ENCODE data around the gene LHX8.

The LHX8 gene

GRCh38 chr1:75136921-75137641 is 2.9 kb downstream of the LHX8 start:
- Histone ChIP-seq H3K27me3 (ENCODE audit: insufficient read depth, poor library complexity, severe bottlenecking) (peaks cover 99% of the 10 kb centered on the region), H3K9me3 (ENCODE audit: severe bottlenecking) (no peaks in the 10 kb centered on the region), H3K27ac (ENCODE audit: poor library complexity, severe bottlenecking) (no peak overlapping the region), H3K36me3 (ENCODE audit: low read depth) (no peaks in the 10 kb centered on the region), H3K4me1 (ENCODE audit: insufficient read depth, poor library complexity, severe bottlenecking) (no peaks in the 10 kb centered on the region), H3K4me3 (ENCODE audit: severe bottlenecking) (no peak overlapping the region)
- DNase-seq (ENCODE audit: low spot score) (no peak), ATAC-seq (ENCODE audit: low read depth) (peak; percentile 71)
- no peak for TF ChIP-seq CTCF (IDR thresholded peaks at IDR 0.05; ENCODE audit: poor library complexity, severe bottlenecking)

DNA sequence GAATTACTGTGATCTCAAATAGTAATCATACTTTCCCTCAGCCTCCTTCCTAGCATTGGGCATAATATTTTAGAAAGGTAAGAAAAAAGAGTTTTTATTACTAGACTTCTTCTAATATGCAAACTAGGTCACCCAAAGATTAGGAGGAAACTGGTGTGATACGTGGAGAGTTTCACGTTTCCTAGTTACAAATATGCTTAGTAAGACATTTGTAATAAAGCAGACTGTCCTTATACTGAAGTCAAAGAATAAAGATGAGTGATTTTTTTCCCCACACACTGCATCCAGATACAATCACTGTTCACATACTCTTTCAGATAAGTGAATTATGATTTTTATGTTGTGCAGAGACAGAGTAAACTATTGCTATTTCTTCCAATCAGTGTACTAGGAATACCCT is 17.9 kb downstream of the LHX8 start:
- no peaks in the 10 kb centered on the region for H3K9me3 ChIP-seq (ENCODE audit: severe bottlenecking)
- no peak overlapping the region for H3K4me3 ChIP-seq (ENCODE audit: severe bottlenecking)
- DNase-seq (ENCODE audit: low spot score) (no peak), ATAC-seq (ENCODE audit: low read depth) (no peak)
- no peak for TF ChIP-seq CTCF (IDR thresholded peaks at IDR 0.05; ENCODE audit: poor library complexity, severe bottlenecking)
- peaks cover 31% of the 10 kb centered on the region for H3K27me3 ChIP-seq (ENCODE audit: insufficient read depth, poor library complexity, severe bottlenecking)
- H3K36me3 ChIP-seq (ENCODE audit: low read depth), result no peaks in the 10 kb centered on the region
- H3K4me1 ChIP-seq (ENCODE audit: insufficient read depth, poor library complexity, severe bottlenecking), result no peaks in the 10 kb centered on the region
- H3K27ac ChIP-seq (ENCODE audit: poor library complexity, severe bottlenecking), result no peak overlapping the region

GRCh38 chr1:75159154-75159553 is 25.0 kb downstream of the LHX8 start:
- Histone ChIP-seq H3K4me1 (ENCODE audit: insufficient read depth, poor library complexity, severe bottlenecking) (no peaks in the 10 kb centered on the region), H3K36me3 (ENCODE audit: low read depth) (no peaks in the 10 kb centered on the region), H3K27ac (ENCODE audit: poor library complexity, severe bottlenecking) (no peak overlapping the region), H3K9me3 (ENCODE audit: severe bottlenecking) (no peaks in the 10 kb centered on the region), H3K27me3 (ENCODE audit: insufficient read depth, poor library complexity, severe bottlenecking) (peaks cover 9% of the 10 kb centered on the region), H3K4me3 (ENCODE audit: severe bottlenecking) (no peak overlapping the region)
- ATAC-seq (ENCODE audit: low read depth), result no peak
- TF ChIP-seq CTCF (IDR thresholded peaks at IDR 0.05; ENCODE audit: poor library complexity, severe bottlenecking), result no peak
- no peak for DNase-seq (ENCODE audit: low spot score)

DNA sequence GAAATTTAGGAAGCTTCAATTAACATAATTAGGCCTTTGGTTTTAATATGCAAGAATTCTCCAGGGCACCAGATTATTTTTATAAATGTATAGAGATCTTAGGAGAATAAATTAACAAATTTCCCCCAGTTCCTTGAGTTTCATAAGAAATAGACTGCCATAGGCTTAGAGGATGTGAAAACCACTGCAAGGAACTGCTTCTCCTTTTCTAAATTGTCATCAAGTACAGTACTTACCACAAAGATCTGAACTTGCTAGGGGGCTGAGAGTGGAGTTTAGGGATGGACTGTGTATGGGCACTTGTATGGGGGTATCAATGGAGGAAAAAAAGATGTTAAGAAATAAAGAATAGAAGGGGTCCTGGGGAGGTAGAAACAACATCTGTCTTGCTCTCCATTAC is 31.1 kb downstream of the LHX8 start:
- no peaks in the 10 kb centered on the region for H3K4me1 ChIP-seq (ENCODE audit: insufficient read depth, poor library complexity, severe bottlenecking)
- ATAC-seq (ENCODE audit: low read depth), result no peak

More for the DNA sequence above, 31.1 kb downstream of the LHX8 start:
- H3K9me3 ChIP-seq (ENCODE audit: severe bottlenecking), result no peaks in the 10 kb centered on the region
- H3K36me3 ChIP-seq (ENCODE audit: low read depth), result no peaks in the 10 kb centered on the region
- H3K4me3 ChIP-seq (ENCODE audit: severe bottlenecking), result no peak overlapping the region
- TF ChIP-seq CTCF (IDR thresholded peaks at IDR 0.05; ENCODE audit: poor library complexity, severe bottlenecking), result no peak
- no peak overlapping the region for H3K27ac ChIP-seq (ENCODE audit: poor library complexity, severe bottlenecking)
- DNase-seq (ENCODE audit: low spot score), result no peak
- peaks cover 11% of the 10 kb centered on the region for H3K27me3 ChIP-seq (ENCODE audit: insufficient read depth, poor library complexity, severe bottlenecking)
